Stimulated activated CD4-positive, alpha-beta T cell treated with anti-CD3 and anti-CD28 coated beads, TNF-alpha, amount 100 ng/mL, for 4 hours (primary cell): ENCODE measurements around the gene FBXL15.

Source experiments
- DNase-seq, 3 experiments: peaks; one replicate each; pipeline ENCODE4 v3.0.0-alpha.2; 2020; ENCODE audit warnings: low read depth in 3 of 3

FBXL15 gene

DNA sequence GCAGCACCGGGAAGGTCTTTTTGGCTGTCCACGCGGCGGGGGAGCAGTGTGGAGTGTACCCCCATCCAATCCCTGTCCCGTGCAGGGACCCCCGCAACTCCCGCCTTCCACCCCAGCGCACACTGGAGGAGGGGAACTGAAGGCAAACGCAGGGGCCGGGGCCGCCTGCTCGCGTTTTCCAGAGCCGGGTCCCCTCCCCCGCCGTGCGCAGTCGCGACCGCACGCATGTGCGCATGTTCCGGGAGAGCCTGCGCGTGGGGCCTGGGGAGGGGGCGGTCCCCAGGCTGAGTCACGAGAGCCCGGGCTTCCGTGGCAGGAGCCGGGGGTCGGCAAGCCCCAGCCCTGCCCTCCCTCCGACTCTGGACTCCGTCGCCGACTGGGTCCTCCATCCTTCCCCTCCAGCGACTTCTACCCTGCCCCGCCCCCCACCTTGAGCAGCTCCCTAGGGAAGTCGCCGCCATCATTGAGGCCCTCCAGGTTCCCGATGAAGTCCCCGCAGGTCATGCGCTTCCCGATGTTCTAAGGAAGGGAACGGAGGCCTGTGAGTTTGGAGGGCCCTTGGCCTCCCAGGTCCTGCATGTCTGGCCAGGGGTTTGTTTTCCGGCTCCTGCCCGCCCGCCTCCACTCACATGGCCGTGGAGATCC lies 10.1 kb upstream of the FBXL15 start:
- peak; percentile 56 to 72 (median 56) for DNase-seq

DNA sequence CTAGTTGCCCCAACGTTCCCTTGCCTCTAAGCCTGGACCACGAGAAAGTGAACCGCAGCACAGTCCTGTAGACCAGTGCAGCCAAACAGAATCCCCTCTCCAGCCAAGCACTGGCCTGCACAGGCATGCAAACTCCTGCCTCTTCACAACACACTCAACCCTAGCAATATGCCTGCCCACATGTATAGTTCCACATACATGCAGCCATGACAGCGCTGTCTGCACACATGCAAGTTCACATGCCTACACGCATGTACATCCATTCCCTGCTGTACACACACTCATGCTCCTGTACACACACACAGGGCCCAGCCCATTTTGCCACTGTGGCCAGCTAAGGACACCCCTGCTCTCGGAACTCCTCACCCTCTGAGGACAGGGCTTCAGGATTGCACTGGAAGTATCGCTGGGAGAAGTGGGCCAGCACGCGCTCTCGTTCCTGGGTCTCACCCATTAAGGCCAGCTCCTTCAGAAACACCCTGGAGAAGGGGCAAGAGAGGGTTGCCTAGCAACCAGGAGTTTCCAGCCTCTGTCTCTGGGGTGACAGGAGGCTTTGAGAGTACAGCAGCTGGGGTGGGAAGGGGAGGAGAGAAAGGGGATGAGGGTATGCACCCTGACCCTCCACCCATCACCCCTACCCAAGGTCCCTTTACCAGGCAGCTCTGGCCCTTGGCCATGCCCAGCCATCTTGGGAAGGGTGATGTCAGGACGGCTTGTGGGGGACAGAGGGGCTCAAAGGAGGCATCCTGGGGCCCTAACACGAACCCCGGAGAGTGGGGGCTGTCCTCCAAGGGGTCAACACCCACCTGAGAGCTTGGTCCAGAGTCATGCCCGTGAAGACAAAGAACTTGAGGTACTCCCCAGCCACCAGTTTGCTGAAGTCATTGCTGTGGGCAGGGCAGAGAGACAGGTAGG lies 9.0 kb upstream of the FBXL15 start:
- DNase-seq, result no peak

DNA sequence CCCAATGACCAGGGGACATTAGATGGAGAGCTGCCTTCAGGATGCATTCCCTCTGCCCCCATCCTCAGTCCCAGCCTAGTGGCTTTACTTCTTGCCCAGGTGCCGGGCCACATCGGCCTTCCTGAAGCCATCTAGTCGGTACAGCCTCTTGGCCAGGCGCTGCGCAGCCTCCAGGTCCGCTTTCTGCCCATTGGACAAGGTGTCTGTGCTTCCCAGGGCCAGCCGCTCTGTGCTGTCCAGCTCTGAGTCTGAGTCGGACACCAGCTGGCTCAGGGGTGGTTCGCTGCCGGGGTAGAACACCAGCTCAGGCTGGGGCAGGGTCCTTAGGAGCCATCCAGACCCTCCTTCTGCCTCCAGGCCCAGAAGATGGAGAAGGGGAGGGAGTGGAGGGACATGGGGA lies 8.3 kb upstream of the FBXL15 start:
- no peak for DNase-seq

DNA sequence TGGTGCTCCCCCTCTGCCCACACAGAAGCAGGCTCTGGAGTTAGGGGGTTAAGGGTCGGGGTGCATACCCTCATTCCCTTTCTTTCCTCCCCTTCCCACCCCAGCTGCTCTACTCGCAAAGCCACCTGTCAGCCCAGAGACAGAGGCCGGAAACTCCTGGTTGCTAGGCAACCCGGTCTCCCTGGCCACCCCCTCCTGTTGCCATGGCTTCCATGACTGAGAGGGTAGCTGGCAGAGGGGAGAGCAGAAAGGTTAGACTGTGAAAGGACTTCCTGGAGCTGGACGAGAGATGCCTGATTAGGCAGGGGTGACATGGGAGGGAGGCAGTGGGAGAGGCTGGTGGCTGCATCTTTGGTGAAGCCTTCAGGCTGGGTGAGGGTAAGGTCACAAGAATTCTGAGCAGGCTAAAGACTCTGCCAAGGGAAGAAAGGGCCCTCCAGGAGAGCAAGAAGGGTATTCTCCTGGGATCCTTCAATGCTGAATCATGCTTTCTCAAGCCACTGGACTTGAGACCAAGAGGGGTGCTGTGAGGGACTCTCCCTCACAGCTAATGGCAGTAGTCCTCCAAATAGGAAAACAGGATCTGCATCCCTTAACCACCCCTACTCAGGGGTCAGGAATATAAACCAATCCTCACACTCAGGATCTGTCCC lies 7.5 kb upstream of the FBXL15 start:
- DNase-seq, result no peak

DNA sequence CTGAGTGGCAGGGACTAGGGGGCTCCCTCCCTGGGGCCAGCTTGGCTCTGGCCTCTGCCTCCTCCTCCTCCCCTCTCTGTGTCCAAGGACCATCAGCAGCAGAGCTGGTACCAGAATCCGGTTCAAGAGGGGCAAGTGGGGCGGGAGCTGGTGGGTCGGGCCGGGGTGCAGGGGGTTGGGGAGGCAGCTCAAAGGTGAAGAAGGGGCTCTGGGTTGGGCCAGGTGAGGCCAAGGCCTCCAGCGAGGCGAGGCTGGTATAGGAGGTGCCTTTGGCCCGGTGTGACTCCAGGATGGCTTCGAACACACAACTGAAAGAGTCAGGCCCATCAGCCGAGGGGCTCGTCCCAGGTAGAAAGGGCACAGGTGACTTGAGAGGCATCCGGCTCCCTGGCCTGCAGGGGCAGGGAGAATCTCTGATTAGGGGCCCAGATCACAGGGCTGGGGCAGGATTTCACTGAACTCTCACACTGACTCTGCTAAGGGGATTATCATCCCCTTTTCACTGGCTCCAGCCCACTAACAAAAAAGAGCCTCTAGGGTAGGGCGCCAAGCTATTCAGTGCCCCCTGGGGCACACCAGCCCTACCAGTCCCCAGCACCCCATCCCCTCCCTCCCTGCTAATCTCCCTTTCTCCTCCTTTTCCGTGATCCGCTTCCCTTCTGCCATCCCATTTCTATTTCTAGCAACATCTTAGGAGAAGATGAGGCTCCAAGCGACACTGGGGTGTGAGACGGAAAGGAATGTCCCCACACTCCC lies 6.7 kb upstream of the FBXL15 start:
- no peak for DNase-seq

DNA sequence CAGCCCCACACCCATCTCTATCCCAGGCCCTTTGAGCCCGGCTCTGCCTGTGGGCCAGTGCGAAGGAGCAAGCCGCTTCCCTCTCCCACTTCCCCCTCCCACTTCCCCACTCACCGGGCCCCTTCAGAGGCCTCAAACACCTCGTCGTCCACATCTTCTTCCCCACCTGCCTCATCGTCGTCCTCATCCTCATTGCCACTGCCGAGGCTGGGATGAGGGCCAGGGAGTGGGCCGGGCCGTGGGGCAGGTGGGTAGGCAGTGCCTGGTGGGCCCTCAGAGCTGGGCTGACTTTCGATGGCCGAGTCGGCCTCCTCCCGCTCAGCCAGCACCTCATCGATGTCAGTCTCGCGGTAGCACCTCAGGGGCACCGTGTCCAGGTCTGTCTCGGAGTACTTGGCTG lies 5.9 kb upstream of the FBXL15 start:
- no peak for DNase-seq

DNA sequence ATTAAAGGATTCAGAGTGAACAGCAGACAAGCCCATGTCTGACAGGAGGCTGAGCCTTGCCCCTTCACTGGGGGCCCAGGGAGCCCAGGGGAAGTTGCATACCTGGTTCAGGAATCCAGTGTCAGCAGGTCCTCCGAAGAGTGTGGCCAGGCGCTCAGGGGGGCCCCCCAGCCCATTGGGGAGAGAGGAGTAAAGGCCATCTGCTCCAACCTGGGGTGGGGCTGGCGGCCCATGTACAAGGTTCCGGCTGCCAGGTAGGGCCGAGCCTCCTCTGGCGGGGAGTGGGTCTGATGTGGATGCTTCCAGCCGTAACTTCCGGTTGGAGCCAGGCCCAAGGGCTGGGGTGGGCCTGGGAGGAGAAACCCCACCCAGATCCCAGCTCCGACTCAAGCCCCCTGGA lies 4.4 kb upstream of the FBXL15 start:
- DNase-seq, result no peak

DNA sequence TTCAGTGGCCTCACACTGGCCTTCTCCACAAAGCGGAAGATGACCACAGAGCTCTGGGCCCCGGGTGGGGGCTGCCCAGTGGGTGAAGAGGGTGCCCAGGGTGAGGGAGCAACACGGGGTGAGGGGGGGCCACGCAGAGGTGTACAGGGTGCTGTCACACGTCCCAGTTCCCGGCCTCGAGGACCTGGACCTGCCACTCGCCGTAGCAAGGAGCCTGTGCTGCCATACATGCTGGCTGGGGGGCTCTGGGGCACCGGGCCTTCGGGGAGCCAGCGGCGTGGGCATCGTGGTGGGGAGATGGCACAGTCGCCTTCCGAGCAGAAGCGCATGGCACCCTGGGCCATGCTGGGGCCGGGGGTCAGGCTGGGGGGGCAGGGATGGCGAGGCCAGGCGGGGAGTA lies 3.9 kb upstream of the FBXL15 start:
- no peak for DNase-seq

DNA sequence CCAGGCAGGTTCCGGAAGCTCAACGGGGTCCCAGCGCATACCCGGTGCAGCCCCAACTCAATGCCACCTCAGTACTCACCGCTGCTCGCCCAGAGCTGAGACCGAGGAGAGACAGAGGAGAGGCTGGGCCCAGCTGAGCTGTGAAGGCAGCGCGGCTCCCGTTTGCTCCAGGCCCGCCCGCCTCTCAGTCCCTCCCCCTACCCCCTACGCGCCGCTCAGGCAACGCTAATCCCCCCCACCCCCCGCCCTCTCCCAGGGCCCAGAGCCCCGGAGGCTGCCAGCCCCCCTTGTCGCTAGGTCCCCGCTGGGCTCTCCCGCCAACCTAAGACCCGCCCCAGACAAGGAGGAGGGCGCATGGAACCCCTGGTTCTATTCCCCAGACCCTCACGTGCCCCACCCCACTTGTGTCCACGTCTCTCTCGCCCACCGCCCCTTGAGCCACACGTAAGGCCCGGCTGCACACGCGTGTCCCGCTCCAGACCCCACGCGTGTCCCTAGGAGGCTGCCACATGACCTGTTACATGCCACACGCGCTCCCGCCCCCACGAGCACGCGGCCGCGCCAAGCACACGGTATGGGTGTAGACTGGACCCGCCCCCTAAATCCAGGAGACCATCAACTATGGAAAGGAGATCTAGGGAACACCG lies 1.9 kb upstream of the FBXL15 start, which contains the start of gene PSD:
Gene PSD (minus strand): TSS at position 164 of the 647 bp plus-strand sequence. CDS start 1,747 bp downstream, outside the sequence.
- DNase-seq, result no peak

DNA sequence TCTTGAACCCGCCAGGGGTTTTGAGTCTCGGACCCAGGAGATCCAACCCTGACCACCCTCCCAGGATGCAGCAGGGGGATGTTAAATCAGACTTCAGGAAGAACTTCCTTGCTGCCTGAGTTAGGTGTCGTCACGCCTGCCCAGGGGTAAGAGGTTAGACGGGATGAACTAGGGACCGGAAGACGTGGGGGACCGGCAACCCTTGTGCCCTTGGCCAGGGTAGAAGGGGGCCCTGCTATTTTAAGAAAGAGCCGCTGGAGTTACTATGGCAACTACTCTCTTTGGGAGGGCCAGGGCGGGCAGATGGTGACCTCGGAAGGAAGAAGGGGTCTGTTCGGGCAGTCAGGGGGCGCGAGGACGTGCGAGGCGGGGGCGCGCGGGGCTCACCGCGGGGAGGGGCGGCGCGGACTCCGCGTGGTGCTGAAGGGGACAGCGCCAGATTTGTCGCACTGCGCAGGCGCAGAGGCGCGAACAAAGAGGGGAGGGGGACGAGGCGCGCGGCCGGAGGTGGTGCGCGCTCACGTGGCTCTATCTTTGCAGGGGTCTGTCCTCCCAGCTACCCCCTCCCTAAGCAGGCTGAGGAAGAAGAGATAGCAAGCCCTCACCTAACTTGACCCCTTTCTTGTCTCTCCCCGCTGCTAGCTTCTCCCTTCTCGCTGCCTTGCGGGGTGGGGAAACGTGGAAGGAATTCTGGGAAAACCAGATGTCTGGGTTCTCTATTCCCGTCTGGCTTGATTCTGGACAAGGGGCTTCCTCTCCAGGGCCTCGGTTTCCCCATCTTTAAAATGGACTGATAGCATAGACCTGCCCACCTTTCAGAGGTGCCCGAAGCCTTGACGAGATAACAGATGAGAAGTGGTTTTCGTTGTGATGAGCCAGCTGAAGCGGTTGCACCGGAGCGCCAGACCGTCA lies 1.1 kb upstream of the FBXL15 start:
- DNase-seq, result peak in 2 of 3 experiments; percentile 46 to 54

DNA sequence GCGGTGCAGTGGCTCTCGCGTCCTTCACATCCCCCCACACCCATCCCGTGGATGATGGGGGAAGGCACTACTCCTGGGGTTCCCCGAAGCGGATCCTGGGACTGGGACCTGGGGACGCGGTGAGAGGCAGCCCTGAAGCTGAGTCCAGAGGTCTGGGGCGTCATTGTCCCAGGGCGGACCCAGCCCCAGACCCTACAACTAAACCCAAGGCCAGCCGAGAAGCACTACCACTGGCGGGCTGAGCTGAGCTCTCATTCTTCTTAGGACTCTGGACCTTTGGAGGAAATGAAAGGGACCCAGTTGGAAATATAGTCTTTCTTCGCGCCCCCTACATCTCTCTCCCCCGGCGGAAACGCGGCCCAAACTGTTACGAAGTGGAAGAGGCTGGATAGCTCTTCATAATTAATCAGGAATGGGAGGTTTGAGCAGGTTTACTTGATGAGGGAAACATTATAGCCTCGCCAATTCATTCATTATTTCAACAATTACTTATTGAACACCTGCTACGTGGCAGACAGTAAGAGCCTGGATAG lies 389 bp upstream of the FBXL15 start:
- DNase-seq, result no peak

DNA sequence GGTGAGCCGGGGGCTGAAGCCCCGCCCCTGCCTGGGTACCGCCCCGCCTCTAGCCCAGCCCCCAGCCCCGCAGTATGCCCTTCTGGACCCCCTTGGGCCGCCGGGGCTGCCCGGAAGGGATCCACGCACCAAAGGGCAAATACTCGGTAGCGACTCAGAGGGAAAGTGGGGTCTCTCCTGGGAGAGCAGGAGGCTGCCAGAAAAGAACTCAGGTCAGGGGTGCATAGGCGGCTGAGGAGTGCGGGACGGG lies 796 bp downstream of the FBXL15 start:
- peak in 1 of 3 experiments; percentile 40 for DNase-seq

DNA sequence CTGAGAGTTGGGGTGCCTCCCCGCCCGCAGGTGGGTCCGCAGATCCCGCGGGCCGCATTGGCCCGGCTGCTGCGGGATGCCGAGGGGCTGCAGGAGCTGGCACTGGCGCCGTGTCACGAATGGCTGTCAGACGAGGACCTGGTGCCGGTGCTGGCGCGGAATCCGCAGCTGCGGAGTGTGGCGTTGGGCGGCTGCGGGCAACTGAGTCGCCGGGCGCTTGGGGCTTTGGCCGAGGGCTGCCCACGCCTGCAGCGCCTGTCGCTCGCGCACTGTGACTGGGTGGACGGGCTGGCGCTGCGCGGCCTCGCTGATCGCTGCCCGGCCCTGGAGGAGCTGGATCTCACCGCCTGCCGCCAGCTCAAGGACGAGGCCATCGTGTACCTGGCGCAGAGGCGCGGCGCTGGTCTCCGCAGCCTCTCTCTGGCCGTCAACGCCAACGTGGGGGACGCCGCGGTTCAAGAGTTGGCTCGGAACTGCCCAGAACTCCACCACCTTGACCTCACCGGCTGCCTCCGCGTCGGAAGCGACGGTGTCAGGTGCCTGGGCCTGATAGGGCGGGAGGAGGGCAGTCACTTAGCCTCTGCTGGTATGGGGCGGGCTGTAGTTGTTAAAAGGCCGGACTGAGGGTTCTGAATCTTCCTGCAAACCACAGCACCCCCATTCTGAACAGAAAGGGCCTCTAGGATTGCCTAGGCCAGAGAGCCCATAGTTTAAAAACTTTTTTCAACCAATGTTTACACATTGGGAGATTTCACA lies 1.3 kb downstream of the FBXL15 start:
- DNase-seq, result no peak

DNA sequence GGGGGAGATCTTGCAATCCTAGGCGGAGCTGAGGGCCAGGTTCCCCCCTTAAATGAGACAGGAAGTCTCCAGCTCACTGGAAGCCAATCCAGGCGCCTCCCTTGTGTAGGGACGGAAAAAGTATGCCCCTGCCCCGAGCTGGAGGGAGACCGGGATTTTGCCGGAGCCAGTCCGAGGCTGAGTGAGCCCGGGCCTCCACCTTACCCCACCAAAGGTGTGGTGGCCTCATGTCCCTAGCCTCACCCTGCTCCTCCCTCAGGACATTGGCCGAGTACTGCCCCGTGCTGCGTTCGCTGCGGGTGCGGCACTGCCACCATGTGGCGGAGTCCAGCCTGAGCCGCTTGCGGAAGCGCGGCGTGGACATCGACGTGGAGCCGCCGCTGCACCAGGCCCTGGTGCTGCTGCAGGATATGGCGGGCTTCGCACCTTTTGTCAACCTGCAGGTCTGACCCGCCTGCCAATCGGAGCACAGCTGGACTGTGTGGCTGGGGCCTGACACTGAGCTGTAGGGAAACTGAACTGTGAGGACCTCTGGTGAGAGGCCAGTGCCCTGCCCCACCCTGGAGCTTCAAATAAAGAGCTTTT lies 2.0 kb downstream of the FBXL15 start:
- no peak for DNase-seq

DNA sequence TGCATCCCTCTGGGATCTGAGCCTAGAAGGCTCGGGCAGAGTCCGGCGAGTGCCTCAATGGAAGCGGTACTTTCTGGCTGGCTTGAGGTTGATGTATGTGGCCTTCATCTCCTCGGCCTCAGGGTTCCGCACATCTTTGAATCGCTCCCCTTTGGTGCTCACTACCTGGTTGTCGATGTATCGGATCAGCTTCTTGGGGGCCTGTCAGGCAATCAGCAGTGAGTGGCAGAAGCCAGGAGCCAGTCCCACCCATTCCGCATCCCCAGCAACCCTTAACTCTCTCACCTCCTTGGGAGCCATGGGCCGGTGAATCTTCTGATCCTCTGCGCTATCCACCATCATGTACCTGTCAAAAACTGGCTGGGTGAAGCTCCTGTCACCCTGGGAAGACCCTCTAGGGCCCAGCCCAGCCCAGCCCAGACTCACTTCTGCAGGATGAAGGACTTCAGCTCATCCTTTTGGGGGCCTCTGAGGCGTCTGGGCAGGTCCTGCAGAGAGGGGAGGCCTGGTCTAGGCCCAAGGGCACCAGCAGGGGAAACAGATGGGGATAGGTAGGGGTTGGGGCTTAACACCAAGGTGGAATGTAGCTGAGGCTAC lies 2.8 kb downstream of the FBXL15 start:
- DNase-seq, result no peak

DNA sequence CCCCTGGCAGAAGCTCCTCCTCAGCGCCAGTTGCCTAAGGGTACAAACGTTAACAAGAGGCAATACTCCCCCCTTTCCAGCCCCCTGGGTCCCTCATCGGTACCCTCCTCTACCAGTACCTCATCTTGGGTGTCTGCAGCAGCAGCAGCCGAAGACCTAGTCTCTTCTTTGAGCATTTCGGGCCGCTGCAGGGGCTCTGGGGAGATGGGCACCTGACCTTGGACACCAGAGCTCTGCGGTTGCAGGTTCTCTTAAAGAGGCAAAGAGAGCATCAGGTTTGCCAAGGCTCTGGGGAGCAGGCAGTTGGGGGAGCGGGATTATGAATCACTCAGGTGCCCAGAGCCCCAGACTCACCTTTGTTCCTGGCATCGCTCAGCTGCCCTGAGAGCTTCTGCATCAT lies 3.5 kb downstream of the FBXL15 start:
- DNase-seq, result no peak

DNA sequence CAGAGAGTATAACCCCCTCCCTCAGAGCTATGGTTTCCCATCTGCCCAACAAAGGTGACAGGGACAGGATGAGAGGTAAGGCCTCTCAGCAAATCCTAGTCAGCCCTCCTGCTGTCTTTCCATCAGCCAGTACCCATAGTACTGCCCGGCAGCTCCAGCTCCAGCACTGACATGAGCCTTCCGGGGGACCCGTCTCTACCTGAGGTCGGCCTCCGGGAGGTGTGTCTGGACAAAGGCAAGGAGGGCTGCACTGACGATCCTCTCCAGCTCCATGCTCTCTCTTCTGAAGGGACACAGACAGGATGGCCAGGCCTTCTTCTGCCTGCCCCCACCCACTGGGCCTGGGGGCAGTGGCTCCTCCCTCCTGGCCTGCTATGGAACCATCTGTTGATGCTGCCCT lies 4.3 kb downstream of the FBXL15 start:
- no peak for DNase-seq

DNA sequence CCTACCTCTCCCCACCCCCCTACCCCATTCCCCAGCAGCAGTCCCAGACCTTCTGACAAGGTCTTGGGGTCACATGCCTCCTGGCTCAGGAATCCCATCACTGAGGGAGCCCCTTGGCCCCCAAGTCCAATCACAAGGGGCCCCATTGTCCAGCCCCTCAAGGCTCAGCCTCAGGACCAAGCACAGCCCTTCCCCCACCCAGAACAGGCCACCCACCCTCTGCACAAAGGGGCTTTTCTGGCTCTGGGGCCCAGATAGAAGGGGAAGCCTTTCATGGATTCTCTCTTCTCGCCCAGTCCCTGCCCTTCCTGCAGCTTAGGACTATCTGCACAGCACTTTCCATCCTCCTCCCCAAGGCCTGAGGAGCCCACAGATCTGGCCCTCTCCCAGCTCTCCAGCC lies 4.8 kb downstream of the FBXL15 start:
- DNase-seq, result no peak

DNA sequence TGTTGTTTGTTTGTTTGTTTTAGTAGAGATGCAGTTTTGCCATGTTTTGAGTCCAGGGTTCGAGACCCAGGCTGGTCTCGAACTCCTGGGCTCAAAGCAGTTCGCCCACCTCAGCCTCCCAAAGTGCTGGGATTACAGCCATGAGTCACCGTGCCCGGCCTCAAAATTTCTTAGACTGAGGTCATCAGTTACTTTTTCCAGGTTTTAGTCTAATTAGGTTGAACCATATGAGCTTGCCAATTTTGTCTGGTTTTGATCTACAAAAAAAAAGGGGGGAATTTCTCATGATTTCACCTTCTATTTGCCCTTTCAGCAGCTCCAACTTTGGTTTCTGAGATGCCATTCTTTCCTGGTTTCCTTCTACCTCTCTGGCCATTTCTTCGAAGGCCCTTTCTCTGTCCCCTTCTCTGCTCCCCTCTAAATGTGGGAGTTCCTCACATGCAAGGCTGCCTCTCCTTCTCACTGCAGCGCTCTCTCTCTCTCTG lies 6.2 kb downstream of the FBXL15 start:
- DNase-seq, result no peak
